ENCODE measurements around the gene SLC5A2. TPM values are rescaled to one million over a fixed set of nuclear protein-coding genes. Genes with fewer than 3 reads are reported as not detected.
"Not testable (repeated sequence)": the region's sequence is repeated elsewhere in the genome, so short reads cannot be mapped to it uniquely, and the experiment has no call there.

The SLC5A2 gene
- total RNA-seq, 1 donor from 2014 or later: not detected

GRCh38 chr16:31532896-31533295, 50.0 kb downstream of the SLC5A2 start:
- DNase-seq (ENCODE audit: missing footprints): no peak
- intact Hi-C loops (cut with DNase I): no loop called here
- no peak for ATAC-seq

GRCh38 chr16:31535737-31536136, 52.8 kb downstream of the SLC5A2 start:
- intact Hi-C loops (cut with DNase I): no loop called here
- ATAC-seq (no peak), DNase-seq (ENCODE audit: missing footprints) (no peak)

- intact Hi-C loops (cut with DNase I): no loop called here
- ATAC-seq: no peak
- no peak for DNase-seq (ENCODE audit: missing footprints)
Measured at GRCh38 chr16:31536804-31537361, 54.0 kb downstream of the SLC5A2 start.

- DNase-seq (ENCODE audit: missing footprints) (peak; percentile 67), ATAC-seq (peak; percentile 39)
- intact Hi-C loops (cut with DNase I): no loop called here
Measured at GRCh38 chr16:31537362-31538242, 54.7 kb downstream of the SLC5A2 start.

GRCh38 chr16:31538243-31538598, 55.3 kb downstream of the SLC5A2 start:
- ATAC-seq; intact Hi-C loops (cut with DNase I); DNase-seq (ENCODE audit: missing footprints): not testable (repeated sequence)

DNA sequence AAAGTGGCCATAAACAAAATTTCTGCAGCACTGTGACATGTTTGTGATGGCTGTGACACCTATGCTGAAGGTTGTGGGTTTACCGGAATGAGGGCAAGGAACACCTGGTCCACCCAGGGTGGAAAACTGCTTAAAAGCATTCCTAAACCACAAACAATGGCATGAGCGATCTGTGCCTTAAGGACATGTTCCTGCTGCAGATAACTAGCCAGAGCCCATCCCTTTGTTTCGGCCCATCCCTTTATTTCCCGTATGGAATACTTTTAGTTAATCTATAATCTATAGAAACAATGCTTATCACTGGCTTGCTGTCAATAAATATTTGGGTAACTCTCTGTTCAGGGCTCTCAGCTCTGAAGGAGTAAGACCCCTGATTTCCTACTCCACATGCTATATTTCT, 56.8 kb downstream of the SLC5A2 start:
- intact Hi-C loops (cut with DNase I): loop anchor here (10.0 kb wide), 1 partner anchor 185 kb away; no protein-coding TSS in a partner anchor
- not testable (repeated sequence) for DNase-seq (ENCODE audit: missing footprints); ATAC-seq

Other genes starting within 250 kb of the SLC5A2 start
- gene ITGAM, start 223.1 kb upstream of the SLC5A2 start, total RNA-seq: 10.4 TPM
- 2.2 TPM for gene ITGAX, start 127.9 kb upstream of the SLC5A2 start, total RNA-seq
- 0.11 TPM for gene ITGAD, start 89.8 kb upstream of the SLC5A2 start, total RNA-seq
- gene COX6A2, start 54.8 kb upstream of the SLC5A2 start, total RNA-seq: 1,434 TPM
- 1.8 TPM for gene ZNF843, start 40.3 kb upstream of the SLC5A2 start, total RNA-seq
- gene ARMC5, start 23.6 kb upstream of the SLC5A2 start, total RNA-seq: 5.5 TPM
- gene TGFB1I1, start 11.0 kb upstream of the SLC5A2 start, total RNA-seq: 19.9 TPM
- 19.9 TPM for gene RUSF1, start 25.3 kb downstream of the SLC5A2 start, total RNA-seq
- gene AHSP, start 44.8 kb downstream of the SLC5A2 start, total RNA-seq: not detected